Activated CD8-positive, alpha-beta memory T cell treated with anti-CD3 and anti-CD28 coated beads, Interleukin-2, amount 50 U/mL, for 1 hour (primary cell): ENCODE measurements around the gene LBH.

Experiments
- DNase-seq: peaks from one replicate; pipeline ENCODE4 v3.0.0-alpha.2; 2020; ENCODE audit errors: extremely low read depth

LBH gene

GRCh38 chr2:30235859-30236535 lies 4.7 kb downstream of the LBH start:
- DNase-seq: no peak

GRCh38 chr2:30236591-30237238 lies 5.4 kb downstream of the LBH start:
- DNase-seq: no peak

GRCh38 chr2:30237239-30237965 lies 6.1 kb downstream of the LBH start:
- no peak for DNase-seq

- DNase-seq: no peak
Observed at GRCh38 chr2:30237966-30238800, 6.8 kb downstream of the LBH start.

GRCh38 chr2:30239308-30239985 lies 8.1 kb downstream of the LBH start:
- DNase-seq: no peak

GRCh38 chr2:30239986-30240752 lies 8.8 kb downstream of the LBH start:
- no peak for DNase-seq

- DNase-seq: no peak
Observed at GRCh38 chr2:30243231-30243630, 11.9 kb downstream of the LBH start.

GRCh38 chr2:30245364-30245763 lies 14.0 kb downstream of the LBH start:
- no peak for DNase-seq

- DNase-seq: no peak
Observed at GRCh38 chr2:30248791-30249190, 17.5 kb downstream of the LBH start.

- no peak for DNase-seq
Observed at GRCh38 chr2:30249354-30249753, 18.0 kb downstream of the LBH start.

- DNase-seq: no peak
Observed at GRCh38 chr2:30250421-30250820, 19.1 kb downstream of the LBH start.

- peak; percentile 52 for DNase-seq
Observed at GRCh38 chr2:30252723-30253701, 21.7 kb downstream of the LBH start.

GRCh38 chr2:30253873-30254684 lies 22.7 kb downstream of the LBH start:
- DNase-seq: no peak

GRCh38 chr2:30254685-30255001 lies 23.3 kb downstream of the LBH start:
- DNase-seq: no peak

- no peak for DNase-seq
Observed at GRCh38 chr2:30255026-30255425, 23.7 kb downstream of the LBH start.

- DNase-seq: no peak
Observed at GRCh38 chr2:30255466-30256408, 24.4 kb downstream of the LBH start.
